ENCODE results near the gene SMG6. TPM values are rescaled to one million over a fixed set of nuclear protein-coding genes. Genes with fewer than 3 reads are reported as not detected.
A peak's percentile ranks its signal among the peaks of the same experiment; 100 is the strongest.

The SMG6 gene
- total and polyA plus RNA-seq, 2 experiments from 2014 or later, result 11.9 to 19.9 TPM

- Histone ChIP-seq H3K79me2 (peaks cover 55% of the 10 kb centered on the region), H3K9me3 (ENCODE audit: low read depth) (no peaks in the 10 kb centered on the region), H3K27me3 (no peaks in the 10 kb centered on the region), H4K20me1 (ENCODE audit: insufficient read depth, poor library complexity, severe bottlenecking) (peaks cover 3% of the 10 kb centered on the region), H3K4me1 (ENCODE audit: insufficient read depth) (no peaks in the 10 kb centered on the region), H3K4me3 (peak overlapping the region; percentile 53), H3K4me2 (peak overlapping the region; percentile 77), H2AFZ (peak overlapping the region; percentile 71), H3K9me2 (replicated peaks; ENCODE audit: insufficient read depth) (no peaks in the 10 kb centered on the region), H3K27ac (peak overlapping the region; percentile 96), H3K36me3 (replicated peaks; ENCODE audit: insufficient read depth, low read depth) (no peaks in the 10 kb centered on the region)
- no peak for DNase-seq (ENCODE audit: low spot score)
- no peak for TF ChIP-seq EZH2phosphoT487 (IDR thresholded peaks at IDR 0.05; ENCODE audit: low read depth, severe bottlenecking, unreplicated experiment)
- no peak for TF ChIP-seq EZH2 (IDR thresholded peaks at IDR 0.05; ENCODE audit: borderline replicate concordance)
- no peak for TF ChIP-seq CTCF (IDR thresholded peaks at IDR 0.05; ENCODE audit: poor library complexity)
- under 1% methylated on average over 12 of the region's 12 CpGs for WGBS (ENCODE audit: low lambda C conversion rate, missing lambda C conversion rate)
These were observed 794 bp downstream of the SMG6 start for GRCh38 chr17:2302778-2303203.

- Histone ChIP-seq H3K27ac (no peak overlapping the region), H3K4me2 (no peak overlapping the region), H3K9me3 (ENCODE audit: low read depth) (no peaks in the 10 kb centered on the region), H2AFZ (no peak overlapping the region), H3K4me3 (no peak overlapping the region), H3K36me3 (replicated peaks; ENCODE audit: insufficient read depth, low read depth) (no peaks in the 10 kb centered on the region), H3K79me2 (peaks cover 79% of the 10 kb centered on the region), H3K27me3 (no peaks in the 10 kb centered on the region), H3K4me1 (ENCODE audit: insufficient read depth) (no peaks in the 10 kb centered on the region), H4K20me1 (ENCODE audit: insufficient read depth, poor library complexity, severe bottlenecking) (peaks cover 7% of the 10 kb centered on the region), H3K9me2 (replicated peaks; ENCODE audit: insufficient read depth) (no peaks in the 10 kb centered on the region)
- TF ChIP-seq EZH2phosphoT487 (IDR thresholded peaks at IDR 0.05; ENCODE audit: low read depth, severe bottlenecking, unreplicated experiment), result no peak
- TF ChIP-seq CTCF (IDR thresholded peaks at IDR 0.05; ENCODE audit: poor library complexity), result no peak
- TF ChIP-seq EZH2 (IDR thresholded peaks at IDR 0.05; ENCODE audit: borderline replicate concordance), result no peak
- WGBS (ENCODE audit: low lambda C conversion rate, missing lambda C conversion rate), result 95% methylated on average over 21 of the region's 22 CpGs
- no peak for DNase-seq (ENCODE audit: low spot score)
These were observed 3.8 kb downstream of the SMG6 start for GRCh38 chr17:2299756-2300155.

GRCh38 chr17:2299136-2299535 lies 4.4 kb downstream of the SMG6 start:
- Histone ChIP-seq H4K20me1 (ENCODE audit: insufficient read depth, poor library complexity, severe bottlenecking) (peaks cover 7% of the 10 kb centered on the region), H3K27me3 (no peaks in the 10 kb centered on the region), H3K9me3 (ENCODE audit: low read depth) (no peaks in the 10 kb centered on the region), H3K4me2 (no peak overlapping the region), H3K36me3 (replicated peaks; ENCODE audit: insufficient read depth, low read depth) (no peaks in the 10 kb centered on the region), H3K4me3 (no peak overlapping the region), H3K9me2 (replicated peaks; ENCODE audit: insufficient read depth) (no peaks in the 10 kb centered on the region), H3K79me2 (peaks cover 77% of the 10 kb centered on the region), H3K4me1 (ENCODE audit: insufficient read depth) (no peaks in the 10 kb centered on the region), H3K27ac (no peak overlapping the region), H2AFZ (no peak overlapping the region)
- DNase-seq (ENCODE audit: low spot score), result no peak
- 97% methylated on average over 12 of the region's 12 CpGs for WGBS (ENCODE audit: low lambda C conversion rate, missing lambda C conversion rate)
- TF ChIP-seq EZH2 (IDR thresholded peaks at IDR 0.05; ENCODE audit: borderline replicate concordance) (no peak), EZH2phosphoT487 (IDR thresholded peaks at IDR 0.05; ENCODE audit: low read depth, severe bottlenecking, unreplicated experiment) (no peak), CTCF (IDR thresholded peaks at IDR 0.05; ENCODE audit: poor library complexity) (no peak)

- 96% methylated on average over 5 of the region's 5 CpGs for WGBS (ENCODE audit: low lambda C conversion rate, missing lambda C conversion rate)
- H3K36me3 ChIP-seq (replicated peaks; ENCODE audit: insufficient read depth, low read depth), result no peaks in the 10 kb centered on the region
- H3K4me1 ChIP-seq (ENCODE audit: insufficient read depth), result no peaks in the 10 kb centered on the region
- TF ChIP-seq EZH2phosphoT487 (IDR thresholded peaks at IDR 0.05; ENCODE audit: low read depth, severe bottlenecking, unreplicated experiment) (no peak), EZH2 (IDR thresholded peaks at IDR 0.05; ENCODE audit: borderline replicate concordance) (no peak), CTCF (IDR thresholded peaks at IDR 0.05; ENCODE audit: poor library complexity) (no peak)
- no peak overlapping the region for H3K4me3 ChIP-seq
- no peak overlapping the region for H3K4me2 ChIP-seq
- H3K79me2 ChIP-seq, result peaks cover 69% of the 10 kb centered on the region
- H2AFZ ChIP-seq, result no peak overlapping the region
- H4K20me1 ChIP-seq (ENCODE audit: insufficient read depth, poor library complexity, severe bottlenecking), result peaks cover 7% of the 10 kb centered on the region
- H3K9me3 ChIP-seq (ENCODE audit: low read depth), result no peaks in the 10 kb centered on the region
- no peak overlapping the region for H3K27ac ChIP-seq
- no peaks in the 10 kb centered on the region for H3K27me3 ChIP-seq
- DNase-seq (ENCODE audit: low spot score), result no peak
- H3K9me2 ChIP-seq (replicated peaks; ENCODE audit: insufficient read depth), result no peaks in the 10 kb centered on the region
These were observed 6.6 kb downstream of the SMG6 start for GRCh38 chr17:2297023-2297422.

Measured in hepatocyte (in vitro differentiated cells).